Inflammatory macrophage (primary cell): ENCODE data around the gene CFAP46.
"Not testable (repeated sequence)": the region's sequence is repeated elsewhere in the genome, so short reads cannot be mapped to it uniquely, and the experiment has no call there.

Source experiments
- DNase-seq, 2 donors: peaks; one replicate each; pipeline ENCODE4 v3.0.0-alpha.2; 2020 to 2022

The CFAP46 gene

DNA sequence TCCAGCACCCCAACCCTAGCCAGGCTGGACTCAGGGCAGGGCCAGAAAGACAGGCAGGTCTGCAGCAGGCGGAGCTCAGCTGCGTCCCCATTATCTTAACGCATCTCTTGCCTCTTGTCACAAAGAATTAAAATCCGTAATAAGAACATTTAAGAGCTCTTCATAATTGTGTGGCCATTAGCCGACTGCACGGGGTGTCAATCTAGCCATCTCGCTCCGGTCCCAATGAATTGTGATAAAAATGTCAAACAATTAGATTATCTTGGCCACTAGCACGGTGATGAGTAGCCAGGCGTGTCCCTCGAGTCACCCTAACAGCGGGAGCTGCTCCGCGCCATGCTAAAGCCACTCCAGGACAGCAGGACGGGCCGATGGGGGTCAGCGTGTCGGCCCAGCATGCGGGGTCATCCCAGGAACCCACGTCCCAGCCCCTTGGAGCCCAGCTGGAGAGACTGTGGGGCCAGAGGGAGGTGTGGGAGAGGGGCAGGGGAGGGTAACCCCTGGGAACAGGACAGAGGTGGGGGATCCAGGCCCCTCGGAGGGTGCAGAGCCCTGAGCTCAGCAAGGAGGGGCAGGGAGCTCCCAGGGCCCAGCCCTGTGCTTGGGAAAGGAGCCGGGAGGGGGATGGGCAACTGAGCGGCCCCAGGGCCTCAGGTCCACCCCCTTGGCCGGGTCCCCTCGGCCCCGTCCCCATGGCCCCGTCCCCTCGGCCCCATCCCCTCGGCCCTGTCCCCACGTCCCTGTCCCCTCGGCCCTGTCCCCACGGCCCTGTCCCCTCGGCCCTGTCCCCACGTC, 138.8 kb downstream of the CFAP46 start:
- no peak for DNase-seq

DNA sequence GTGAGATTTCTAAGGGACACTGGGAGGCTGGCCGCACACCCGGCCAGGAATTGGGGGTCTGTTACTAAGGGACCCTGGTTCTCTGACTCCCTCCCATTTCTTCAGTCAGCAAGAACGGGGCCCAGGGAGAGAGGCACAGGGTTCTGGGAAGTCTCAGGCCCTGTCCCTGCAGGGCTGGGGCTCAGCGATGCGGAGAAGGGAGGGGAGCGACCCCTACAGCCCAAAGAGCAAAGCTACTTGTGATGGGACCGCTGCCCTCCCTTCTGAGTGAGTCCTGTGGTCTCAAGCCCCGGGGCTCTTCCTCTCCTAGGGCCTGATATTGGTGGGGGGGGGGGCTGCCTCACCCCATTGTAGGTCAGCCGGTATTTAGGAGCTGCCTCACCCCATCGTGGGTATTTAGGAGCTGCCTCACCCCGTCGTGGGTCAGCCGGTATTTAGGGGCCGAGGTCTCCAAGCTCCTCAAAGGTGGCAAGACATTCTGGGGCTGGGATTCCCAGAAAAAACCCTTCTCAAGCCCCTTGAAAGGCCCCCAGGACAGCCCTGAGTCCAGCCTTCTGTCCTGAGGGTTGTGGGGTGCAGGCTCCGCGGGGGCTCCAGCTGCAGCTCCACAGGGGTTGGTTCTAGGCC, 139.6 kb downstream of the CFAP46 start:
- DNase-seq, result no peak

DNA sequence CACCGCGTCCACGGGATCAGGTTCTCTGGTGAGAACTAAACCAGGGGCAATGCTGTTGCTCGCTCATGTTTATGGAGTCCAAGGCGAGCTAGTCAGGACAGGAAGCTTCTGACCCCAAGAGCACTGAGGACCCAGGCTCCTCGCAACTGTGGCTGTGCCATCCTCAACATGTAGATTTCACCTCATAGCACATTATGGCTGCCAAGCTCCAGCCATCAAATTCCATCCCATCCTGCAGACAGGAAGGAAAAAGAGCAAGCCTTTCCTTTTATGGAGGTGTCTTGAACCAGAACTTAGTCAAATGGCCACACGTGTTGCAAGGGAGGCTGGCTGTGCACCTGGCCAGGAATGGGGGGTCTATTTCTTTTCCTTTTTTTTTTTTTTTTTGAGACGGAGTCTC, 140.3 kb downstream of the CFAP46 start:
- DNase-seq, result no peak

DNA sequence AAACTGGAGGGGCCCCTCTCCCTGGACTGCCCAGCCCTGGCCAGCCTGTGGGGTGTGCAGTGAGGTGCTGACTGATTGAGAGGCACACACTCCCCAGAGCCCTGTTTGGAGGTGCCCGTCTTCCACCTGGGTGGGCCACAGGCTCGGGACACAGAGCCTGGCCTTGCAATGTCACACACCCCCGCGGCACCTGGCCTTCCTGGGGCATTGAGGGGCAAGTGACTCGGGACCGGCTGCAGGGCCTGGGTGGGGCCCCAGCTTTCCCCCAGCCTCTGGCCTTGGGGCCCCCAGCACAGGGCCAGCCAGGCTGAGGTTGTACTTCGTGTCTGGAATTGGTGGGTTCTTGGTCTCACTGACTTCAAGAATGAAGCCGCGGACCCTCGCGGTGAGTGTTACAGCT, 142.5 kb downstream of the CFAP46 start:
- no peak for DNase-seq

DNA sequence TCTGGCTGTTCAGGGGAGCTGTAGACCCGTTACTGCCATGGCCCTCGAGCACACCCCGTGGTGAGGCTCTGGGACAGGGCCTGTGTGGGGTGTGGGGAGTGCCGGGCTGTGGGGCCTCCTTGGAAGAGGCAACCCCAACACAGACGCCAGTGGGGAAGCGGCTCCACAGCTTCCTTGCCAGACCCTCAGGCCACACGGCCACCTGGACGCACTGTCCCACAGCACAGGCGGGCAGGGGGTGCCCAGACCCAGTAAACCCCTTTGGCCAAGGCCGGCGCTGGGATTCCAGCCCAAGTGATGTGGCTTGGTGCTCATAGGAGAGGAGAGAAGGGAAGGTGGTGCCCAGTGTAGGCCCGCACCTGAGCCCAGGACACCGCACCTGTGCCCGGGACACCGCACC, 143.5 kb downstream of the CFAP46 start:
- DNase-seq, result no peak

DNA sequence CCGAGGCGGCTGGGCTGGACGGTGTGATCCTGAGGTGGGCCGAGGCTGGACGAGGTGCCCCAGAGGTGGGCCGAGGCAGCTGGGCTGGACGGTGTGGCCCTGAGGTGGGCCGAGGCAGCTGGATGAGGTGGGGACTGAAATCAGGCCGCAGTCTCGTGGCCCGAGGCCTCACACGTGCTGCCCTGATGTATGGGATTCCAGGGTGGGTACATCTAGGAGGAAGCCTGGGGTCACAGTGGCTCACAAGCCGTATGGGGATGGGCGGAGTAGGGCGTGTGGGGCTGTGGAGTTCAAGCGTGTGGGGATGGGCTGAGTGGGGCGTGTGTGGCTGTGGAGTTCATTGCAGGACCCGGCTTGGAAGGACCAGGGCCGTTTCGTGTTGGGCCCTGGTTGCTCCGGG, 144.0 kb downstream of the CFAP46 start:
- DNase-seq, result no peak

DNA sequence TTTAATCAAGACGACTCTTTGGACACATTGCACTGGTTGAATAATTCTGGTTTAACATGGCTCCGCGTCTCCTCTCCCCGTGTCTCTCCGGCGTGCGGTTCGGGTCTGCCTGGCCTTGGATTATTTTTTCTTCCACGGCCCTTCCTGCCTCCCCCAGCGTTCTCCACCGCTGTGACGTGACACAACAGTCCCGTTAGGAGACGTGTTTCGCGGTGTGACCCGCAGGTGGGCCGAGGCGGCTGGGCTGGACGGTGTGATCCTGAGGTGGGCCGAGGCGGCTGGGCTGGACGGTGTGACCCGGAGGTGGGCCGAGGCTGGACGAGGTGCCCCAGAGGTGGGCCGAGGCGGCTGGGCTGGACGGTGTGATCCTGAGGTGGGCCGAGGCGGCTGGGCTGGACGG, 144.4 kb downstream of the CFAP46 start:
- not testable (repeated sequence) for DNase-seq

DNA sequence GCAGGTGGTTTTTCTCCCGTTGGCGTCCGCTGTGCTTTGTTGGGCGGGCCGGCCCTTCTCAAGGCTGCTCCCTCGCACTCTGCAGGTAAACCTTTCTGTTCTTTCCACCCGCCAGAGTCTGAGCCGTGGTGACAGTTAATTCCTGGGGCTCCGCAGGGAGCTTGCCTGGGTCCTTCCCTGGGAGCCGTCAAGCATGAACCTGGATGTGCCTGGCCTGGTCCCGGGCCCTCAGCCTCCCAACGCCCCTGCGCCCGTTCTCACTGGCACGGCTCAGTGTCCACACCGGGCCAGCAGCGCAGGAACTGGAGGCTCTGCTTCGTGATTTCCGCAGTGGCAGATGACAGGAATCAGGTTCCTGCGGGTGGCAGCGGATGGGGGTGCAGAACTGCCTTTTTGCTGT, 145.5 kb downstream of the CFAP46 start:
- no peak for DNase-seq

DNA sequence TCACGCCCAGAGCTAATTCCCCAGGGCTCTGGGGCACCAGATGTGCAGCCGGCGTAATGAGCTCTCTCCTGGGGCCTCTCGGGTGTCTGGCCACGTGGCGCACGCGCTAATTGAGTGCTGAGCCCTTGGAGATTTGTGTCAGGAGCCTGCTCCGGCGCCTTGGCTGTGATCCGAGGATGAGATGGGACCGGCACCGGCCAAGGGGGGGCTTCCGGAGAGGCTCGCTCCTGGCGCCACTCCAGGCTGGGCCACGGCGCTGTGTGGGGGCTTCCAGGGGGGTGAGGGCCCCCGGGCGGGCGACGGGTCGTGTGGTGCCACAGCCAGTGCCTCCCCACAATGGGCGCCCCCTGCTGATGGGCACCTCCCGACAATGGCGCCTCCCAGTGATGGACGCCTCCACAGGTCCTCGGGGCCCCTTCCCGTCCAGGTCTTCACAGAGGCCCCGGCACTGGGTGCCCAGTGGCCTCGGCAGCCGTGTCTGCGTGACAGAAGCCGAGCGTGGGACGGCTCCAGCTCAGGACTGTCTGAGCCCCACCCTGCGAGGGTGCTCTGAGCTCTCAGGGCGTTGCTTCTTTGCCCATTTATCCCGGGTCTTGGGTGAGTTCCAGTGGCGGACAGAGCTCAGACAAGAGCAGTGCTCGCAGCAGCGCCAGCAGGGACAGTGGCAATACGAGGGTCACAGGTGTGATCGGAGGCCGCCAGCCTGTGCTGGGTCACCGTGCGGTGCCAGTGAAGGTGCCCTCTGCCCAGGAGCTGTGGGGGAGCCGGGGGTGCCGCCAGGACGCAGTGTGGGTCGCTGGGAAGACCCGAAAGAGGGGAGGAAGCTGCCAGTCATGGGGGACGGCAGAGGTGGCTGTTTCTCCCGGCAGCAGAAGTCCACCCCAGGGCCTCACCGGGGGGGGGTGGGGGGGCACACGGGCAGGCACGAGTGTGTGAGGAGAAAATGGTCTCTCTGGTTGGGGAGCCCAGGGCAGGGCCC, 148.2 kb downstream of the CFAP46 start:
- no peak for DNase-seq

DNA sequence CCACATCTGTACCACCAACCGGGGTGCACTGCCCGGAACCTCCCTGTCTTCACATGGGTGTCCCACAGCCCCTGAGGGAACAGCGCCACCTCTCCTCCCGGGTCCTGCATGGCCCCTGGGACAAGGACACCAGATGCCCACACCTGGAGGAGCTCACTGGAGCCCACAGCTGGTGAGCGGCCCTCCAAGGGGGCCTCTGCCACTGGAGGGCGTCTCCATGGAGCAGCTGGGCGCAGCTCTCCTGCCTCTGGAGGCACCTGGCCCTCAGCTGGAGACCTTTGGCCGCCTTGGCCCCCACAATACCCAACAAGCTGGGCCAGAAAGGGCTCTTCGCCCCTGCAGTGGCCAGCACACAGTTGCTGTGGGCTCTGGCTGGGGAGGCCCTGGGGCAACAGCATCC, 149.2 kb downstream of the CFAP46 start:
- DNase-seq, result no peak

DNA sequence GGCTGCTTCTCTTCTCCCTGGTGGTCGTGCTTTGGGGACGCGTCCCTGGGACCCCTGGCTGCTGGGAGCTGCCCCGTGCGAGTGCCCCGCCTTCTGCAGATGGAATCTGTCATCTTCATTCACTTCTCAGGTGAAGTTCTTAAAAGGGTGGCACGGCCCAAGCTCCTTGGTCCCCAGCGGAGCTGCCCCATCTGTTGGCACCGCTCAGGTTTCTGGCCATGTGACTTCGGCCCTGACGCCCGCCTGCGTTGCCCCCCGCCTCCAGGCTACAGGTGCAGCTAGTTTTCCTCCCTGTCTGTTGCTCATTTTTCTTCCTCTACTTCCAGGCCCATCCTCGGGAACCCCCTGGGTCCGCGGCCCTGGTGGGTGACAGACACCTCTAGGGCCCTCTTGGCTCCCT, 149.6 kb downstream of the CFAP46 start:
- no peak for DNase-seq

DNA sequence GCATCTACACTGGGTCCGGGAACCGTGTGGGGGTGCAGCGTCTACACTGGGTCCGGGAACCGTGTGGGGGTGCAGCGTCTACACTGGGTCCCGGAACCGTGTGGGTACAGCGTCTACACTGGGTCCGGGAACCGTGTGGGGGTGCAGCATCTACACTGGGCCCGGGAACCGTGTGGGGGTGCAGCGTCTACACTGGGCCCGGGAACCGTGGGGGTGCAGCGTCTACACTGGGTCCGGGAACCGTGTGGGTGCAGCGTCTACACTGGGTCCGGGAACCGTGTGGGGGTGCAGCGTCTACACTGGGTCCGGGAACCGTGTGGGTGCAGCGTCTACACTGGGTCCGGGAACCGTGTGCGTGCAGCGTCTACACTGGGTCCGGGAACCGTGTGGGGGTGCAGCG, 150.3 kb downstream of the CFAP46 start:
- not testable (repeated sequence) for DNase-seq

DNA sequence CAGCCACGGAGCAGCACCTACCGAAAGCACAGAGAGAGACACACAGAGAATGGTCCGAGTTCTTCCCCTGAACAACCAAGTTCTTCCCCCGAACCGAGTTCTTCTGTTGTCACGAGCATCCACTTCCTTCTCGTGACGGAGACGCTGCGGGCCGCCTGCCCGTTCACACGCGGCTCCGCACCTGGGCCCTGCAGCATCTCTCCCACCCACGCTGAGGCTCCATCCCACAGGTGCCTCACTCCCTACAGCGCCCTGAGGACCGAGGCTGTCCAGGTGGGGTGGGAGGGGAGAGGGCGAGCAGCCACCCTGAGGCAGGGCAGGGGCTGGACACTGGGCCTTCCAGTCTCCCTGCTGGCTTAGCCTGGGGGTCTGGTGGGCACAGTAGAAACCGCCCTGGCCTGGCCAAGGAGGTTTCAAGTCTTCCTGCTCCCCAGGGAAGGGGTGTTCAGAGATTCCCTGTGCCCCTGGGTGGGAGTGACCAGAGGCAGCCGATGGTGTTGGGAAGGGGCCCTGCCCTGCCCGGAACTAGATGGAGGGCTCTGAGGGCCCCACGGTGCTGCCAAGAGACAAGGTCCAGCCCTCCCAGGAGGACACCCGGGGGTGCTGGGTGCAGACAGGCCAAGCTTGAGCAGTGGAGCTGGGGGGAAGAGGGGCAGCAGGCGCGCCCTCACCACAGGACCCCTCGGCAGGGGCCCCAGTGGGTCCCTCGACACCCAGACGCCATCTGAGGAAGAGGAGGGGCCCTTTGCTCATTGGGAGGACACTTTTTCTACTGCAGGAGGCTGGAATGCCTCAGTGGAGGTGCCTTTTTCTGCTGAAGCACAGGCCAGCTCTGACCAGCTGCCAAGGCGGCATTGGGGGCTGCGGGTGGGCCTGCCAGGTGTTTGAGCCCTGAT, 151.2 kb downstream of the CFAP46 start:
- DNase-seq, result no peak

DNA sequence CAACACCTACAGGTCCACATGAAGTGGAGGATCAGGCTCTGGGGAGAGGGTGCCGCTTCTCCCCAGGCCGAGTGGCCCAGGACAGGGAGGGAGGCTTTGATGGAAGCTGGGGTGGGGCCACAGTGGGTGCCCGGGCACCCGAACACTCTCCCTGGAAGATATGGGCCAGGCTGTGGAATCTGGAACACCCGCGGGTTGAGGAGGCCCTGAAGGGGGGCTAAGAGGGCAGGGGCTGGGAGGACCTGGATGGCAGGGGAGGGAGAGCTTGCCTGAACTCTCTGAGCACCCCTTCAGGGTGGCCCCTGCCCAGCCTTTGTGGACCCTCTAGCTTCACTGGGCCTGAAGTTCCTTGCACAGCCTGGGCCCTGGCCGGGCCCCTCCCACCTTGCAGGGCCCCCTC, 151.9 kb downstream of the CFAP46 start:
- DNase-seq, result no peak

DNA sequence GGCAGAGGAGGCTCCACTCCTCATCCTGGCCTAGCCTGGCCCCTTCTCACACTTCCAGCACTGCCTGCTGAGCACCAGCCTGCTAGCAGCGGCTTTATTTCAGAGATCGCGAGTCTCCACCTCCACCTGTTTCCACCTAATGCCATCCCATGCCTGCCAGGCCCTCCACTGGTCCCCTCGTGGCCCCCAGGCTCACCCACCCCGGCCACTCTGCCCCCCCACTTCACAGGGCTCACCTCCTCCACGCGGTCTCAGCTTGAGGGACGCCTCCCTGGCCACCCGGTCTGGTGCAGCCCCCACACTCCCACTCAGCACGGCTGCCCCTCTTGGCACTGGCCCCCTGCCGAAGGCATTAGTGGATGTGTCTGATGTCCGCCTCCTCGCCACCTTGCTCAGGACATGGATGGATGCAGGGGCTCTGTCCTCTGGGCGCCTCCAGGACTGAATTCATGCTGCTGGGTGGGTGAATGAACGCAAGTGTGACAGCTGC, 152.7 kb downstream of the CFAP46 start:
- DNase-seq, result no peak

DNA sequence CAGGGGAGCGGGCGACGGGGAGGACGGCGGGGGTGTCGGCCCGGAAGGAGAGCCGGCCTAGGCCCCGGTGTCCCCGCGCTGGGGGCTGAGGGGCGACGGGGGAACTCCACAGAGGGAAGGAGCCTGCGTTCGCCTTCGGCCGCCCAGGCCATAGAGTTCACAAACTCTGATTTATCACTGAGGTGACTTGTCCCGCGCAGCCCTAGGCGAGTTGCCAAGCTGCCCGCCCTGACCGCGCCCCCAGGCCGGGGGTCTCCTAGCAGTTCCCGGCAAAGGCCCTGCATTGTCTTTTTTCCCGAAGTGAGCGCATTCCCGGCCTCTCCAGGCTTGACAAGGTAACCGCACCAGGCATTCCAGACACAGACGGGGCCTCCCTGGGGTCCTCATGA, 153.5 kb downstream of the CFAP46 start:
- no peak for DNase-seq

DNA sequence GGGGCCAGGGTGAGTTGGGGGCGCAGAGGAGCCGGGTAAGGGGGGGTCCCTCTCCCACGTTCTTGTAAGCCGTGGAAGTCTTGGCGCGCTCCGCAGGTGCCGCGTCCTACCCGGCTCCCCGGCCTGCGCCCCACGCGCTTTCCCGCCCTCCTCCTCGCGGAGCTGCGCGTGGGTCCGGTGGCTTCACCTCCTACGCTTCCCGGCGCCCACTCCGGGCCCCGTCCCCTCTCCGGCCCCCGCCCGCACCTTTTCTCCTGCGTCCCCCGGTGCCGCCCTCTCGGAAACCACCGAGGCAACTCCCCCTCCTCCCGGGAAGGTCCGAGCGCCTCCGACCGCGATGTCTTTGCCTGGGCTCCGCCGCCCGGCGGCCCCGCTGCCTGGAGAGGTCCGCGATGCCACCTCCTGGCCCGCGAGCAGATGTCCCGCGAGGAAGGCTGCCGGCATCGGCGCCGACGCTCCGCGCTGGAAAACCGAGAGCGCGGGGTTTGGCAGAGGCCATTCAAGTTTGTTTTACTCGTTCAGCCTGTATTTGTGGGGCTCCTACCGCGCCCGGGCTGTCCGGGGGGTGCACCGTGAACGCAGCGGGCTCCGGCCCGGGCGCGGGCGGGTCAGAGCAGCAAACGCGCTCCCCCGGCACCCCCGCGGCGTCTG, 154.1 kb downstream of the CFAP46 start:
- peak in 1 of 2 donors; percentile 28 for DNase-seq

DNA sequence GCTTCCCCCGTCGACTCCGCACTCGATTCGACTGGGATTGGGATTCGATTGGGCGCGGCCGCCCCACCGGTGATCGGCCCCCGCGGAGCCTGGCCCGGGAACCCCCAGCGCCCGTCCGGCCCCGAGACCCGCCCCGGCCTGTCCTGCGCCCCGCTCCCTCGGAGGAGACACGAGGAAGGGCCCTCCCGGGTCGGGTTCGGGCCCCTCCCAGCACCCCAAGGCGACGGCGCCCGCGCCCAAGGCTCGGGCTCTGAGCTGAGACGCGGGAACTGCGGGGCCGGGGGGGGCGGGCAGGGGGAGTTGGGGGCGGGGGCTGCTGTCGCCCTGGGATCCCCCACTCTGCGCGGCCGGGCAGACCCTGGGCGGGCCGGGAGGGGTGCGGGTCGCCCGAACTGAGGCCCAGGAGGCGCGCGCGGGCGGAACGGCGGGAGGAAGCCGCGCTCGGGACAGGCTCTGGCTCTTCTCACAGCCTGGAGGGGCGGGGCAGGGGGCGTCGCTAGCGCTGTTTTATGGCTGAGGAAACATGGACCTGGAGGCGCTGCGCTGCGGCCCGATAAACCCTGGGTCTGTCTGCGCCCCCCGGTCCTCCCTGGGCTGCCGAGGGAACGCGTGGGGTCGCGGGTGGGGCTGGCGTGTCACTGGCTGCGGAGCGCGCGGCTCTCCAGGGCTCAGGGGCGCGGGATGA, 154.7 kb downstream of the CFAP46 start:
- no peak for DNase-seq

DNA sequence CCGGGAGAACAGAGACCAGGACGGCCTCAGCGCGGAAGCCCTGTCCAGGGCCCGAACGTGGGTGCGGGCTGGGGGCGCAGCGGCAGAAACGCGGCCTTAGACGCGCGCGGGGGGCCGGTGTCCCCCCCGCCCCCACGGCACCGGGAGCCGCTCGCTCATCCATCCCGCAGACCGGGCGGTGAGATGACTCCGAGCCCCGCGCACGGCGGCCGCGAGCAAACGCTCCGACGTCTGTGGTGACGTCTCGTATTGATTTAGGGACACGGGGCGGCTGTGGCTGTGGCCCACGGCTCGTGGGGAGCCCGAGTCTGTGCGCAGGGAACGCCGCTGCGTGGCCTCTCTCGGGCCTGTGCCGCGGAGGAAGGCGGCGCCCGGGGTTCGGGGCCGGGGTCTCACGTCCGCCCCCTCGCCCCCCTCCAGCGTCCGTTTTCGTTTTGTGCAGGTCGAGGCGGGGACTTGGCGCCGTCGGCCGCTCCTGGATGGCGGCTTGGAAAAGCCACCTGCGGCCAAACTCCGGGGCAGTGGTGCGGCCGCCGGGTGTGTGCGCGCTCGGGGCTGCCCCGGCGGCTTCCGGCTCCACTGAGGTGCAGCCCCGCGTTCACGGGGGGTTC, 155.4 kb downstream of the CFAP46 start:
- DNase-seq, result no peak

DNA sequence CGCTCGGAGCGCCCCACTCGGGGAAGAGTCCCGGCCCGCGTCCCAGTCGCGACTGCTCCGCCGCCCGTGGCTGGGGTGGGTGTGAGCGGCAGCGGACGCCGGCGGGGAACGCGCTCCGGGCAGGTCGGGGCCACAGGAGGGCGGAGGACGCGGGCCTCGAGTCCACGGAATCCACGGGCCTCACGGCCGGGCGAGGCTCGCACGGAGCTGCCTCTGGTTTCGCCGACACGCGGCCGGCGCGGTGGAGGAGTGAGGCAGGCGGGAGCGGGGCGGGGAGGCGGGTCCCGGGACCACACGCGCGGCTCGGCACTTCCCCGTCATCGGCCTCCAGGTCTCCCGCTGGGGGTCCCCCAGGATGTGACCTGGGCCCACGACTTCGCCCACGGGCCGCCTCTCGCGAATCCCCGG, 155.9 kb downstream of the CFAP46 start:
- no peak for DNase-seq
